IMR-90 (cell line): ENCODE results near the gene GALNT14. TPM values are rescaled to one million over a fixed set of nuclear protein-coding genes. Genes with fewer than 3 reads are reported as not detected.

Source experiments
- ATAC-seq: fragments of 200-7000 bp; cut with Tn5 transposase; 2 replicates; pipeline ENCODE4 v1.9.1; 2020; ENCODE audit warnings: low read depth, mild to moderate bottlenecking, moderate library complexity
- BruUV-seq: library from RNA; stranded (reverse); fragments of 400-500 nt; replicated peaks from 2 replicates; lab custom pipeline; 2021; lab: Mats Ljungman, UMichigan
- CTCF ChIA-PET: fragments of 300-600 bp; formaldehyde crosslinking; extraction: SDS; loops from one replicate; lab custom pipeline; 2021; ENCODE audit warnings: antibody characterized with exemption; lab: Yijun Ruan, JAX
- POLR2A ChIA-PET: fragments of 300-600 bp; sonication (Branson Sonifier 250); formaldehyde crosslinking; loops from one replicate; lab custom pipeline; 2022; ENCODE audit warnings: antibody characterized with exemption; ENCODE audit not compliant: unreplicated experiment; lab: Charles Lee
- DNase-seq: peaks from one replicate; pipeline ENCODE4 v3.0.0; 2013
- H2AFZ ChIP-seq: replicated peaks from 2 replicates; pipeline ENCODE3; 2013; ENCODE audit warnings: low read length, mild to moderate bottlenecking; ENCODE audit not compliant: poor library complexity
- H2AK5ac ChIP-seq: 2 replicates; pipeline ENCODE4 v1.6.1; 2013; ENCODE audit warnings: low read depth, low read length, inconsistent platforms
- H2AK9ac ChIP-seq: replicated peaks from 2 replicates; pipeline ENCODE3; 2013; ENCODE audit warnings: mild to moderate bottlenecking, low read depth, low read length, moderate library complexity; ENCODE audit not compliant: poor library complexity
- H2BK120ac ChIP-seq: 2 replicates; pipeline ENCODE4 v1.6.1; 2013; ENCODE audit warnings: low read depth, low read length, inconsistent platforms
- H2BK15ac ChIP-seq: 3 replicates; pipeline ENCODE4 v1.6.1; 2013; ENCODE audit warnings: low read depth, low read length, inconsistent platforms
- H2BK20ac ChIP-seq: 2 replicates; pipeline ENCODE4 v1.6.1; 2013; ENCODE audit warnings: low read depth, mild to moderate bottlenecking, inconsistent platforms, low read length, moderate library complexity
- H2BK5ac ChIP-seq: 2 replicates; pipeline ENCODE4 v1.6.1; 2013; ENCODE audit warnings: mild to moderate bottlenecking, low read depth, low read length, inconsistent platforms; ENCODE audit not compliant: poor library complexity, severe bottlenecking
- H3K14ac ChIP-seq: replicated peaks from 2 replicates; pipeline ENCODE4 v1.6.1; 2013; ENCODE audit warnings: low read depth, low read length, inconsistent platforms
- H3K18ac ChIP-seq: 2 replicates; pipeline ENCODE4 v1.6.1; 2013; ENCODE audit warnings: low read depth, low read length, control low read depth
- H3K23ac ChIP-seq: 2 replicates; pipeline ENCODE4 v1.6.1; 2013; ENCODE audit warnings: low read depth, low read length, inconsistent platforms
- H3K27ac ChIP-seq: 2 replicates; pipeline ENCODE4 v1.5.1; 2013; ENCODE audit warnings: mild to moderate bottlenecking, control low read depth, low read length; ENCODE audit not compliant: insufficient read depth
- H3K27me3 ChIP-seq: 2 replicates; pipeline ENCODE4 v1.6.1; 2013; ENCODE audit warnings: low read length; ENCODE audit not compliant: control insufficient read depth, insufficient read depth
- H3K36me3 ChIP-seq: 2 replicates; pipeline ENCODE4 v1.6.1; 2013; ENCODE audit warnings: low read length, mixed read lengths; ENCODE audit not compliant: control insufficient read depth, insufficient read depth
- H3K4ac ChIP-seq: 2 replicates; pipeline ENCODE4 v1.6.1; 2013; ENCODE audit warnings: low read depth, low read length, inconsistent platforms
- H3K4me1 ChIP-seq: 2 replicates; pipeline ENCODE4 v1.6.1; 2013; ENCODE audit warnings: low read length, mixed read lengths; ENCODE audit not compliant: control insufficient read depth, insufficient read depth
- H3K4me2 ChIP-seq: 2 replicates; pipeline ENCODE4 v1.6.1; 2013; ENCODE audit warnings: low read depth, mild to moderate bottlenecking, control low read depth, low read length, moderate library complexity
- H3K4me3 ChIP-seq: 2 replicates; pipeline ENCODE4 v1.5.1; 2013; ENCODE audit warnings: low read depth, mild to moderate bottlenecking, control low read depth, low read length, moderate library complexity; ENCODE audit not compliant: insufficient read depth
- H3K56ac ChIP-seq: 2 replicates; pipeline ENCODE4 v1.6.1; 2013; ENCODE audit warnings: low read length, inconsistent platforms; ENCODE audit not compliant: insufficient read depth; ENCODE audit errors: extremely low read depth
- H3K79me1 ChIP-seq, 2 experiments: 2 replicates each; pipeline ENCODE4 v1.6.1; 2013; ENCODE audit warnings: low read length in 2 of 2, inconsistent platforms in 1 of 2, low read depth in 1 of 2
- H3K9ac ChIP-seq: 2 replicates; pipeline ENCODE4 v1.6.1; 2013; ENCODE audit warnings: low read depth, low read length, control low read depth
- H3K9me1 ChIP-seq: 2 replicates; pipeline ENCODE4 v1.6.1; 2013; ENCODE audit warnings: low read length, inconsistent platforms; ENCODE audit not compliant: insufficient read depth
- H3K9me3 ChIP-seq: 2 replicates; pipeline ENCODE4 v1.6.1; 2013; ENCODE audit warnings: low read length; ENCODE audit not compliant: control insufficient read depth, insufficient read depth
- H4K20me1 ChIP-seq: 2 replicates; pipeline ENCODE4 v1.6.1; 2013; ENCODE audit warnings: low read length, inconsistent platforms; ENCODE audit not compliant: insufficient read depth
- H4K5ac ChIP-seq: 2 replicates; pipeline ENCODE4 v1.6.1; 2013; ENCODE audit warnings: mild to moderate bottlenecking, low read depth, low read length, control low read depth
- H4K8ac ChIP-seq, 2 experiments: 2 replicates each; pipeline ENCODE4 v1.6.1; 2013; ENCODE audit warnings: low read depth in 2 of 2, low read length in 2 of 2, control low read depth in 1 of 2, inconsistent platforms in 1 of 2
- H4K91ac ChIP-seq: 2 replicates; pipeline ENCODE4 v1.6.1; 2013; ENCODE audit warnings: low read depth, low read length, inconsistent platforms; ENCODE audit not compliant: insufficient read depth
- CEBPB ChIP-seq: IDR thresholded peaks from 2 replicates; pipeline ENCODE4 v1.6.1; 2012; ENCODE audit warnings: low read depth, low read length, improper control_type of control experiment
- CHD1 ChIP-seq: IDR thresholded peaks from 2 replicates; pipeline ENCODE4 v1.6.1; 2012; ENCODE audit warnings: low read depth, low read length, improper control_type of control experiment
- CTCF ChIP-seq: conservative IDR thresholded peaks from 2 replicates; pipeline ENCODE4 v1.5.1; 2012; ENCODE audit warnings: mild to moderate bottlenecking, low read depth, low read length, improper control_type of control experiment
- FOS ChIP-seq: fragments of 150-350 bp; IDR thresholded peaks from 2 replicates; pipeline ENCODE4 v1.6.1; 2016; ENCODE audit warnings: low read depth, low read length
- MAFK ChIP-seq: IDR thresholded peaks from 2 replicates; pipeline ENCODE4 v1.6.1; 2012; ENCODE audit warnings: low read depth, low read length, improper control_type of control experiment
- MAZ ChIP-seq: IDR thresholded peaks from 2 replicates; pipeline ENCODE4 v1.6.1; 2012; ENCODE audit warnings: low read depth, mild to moderate bottlenecking, low read length, improper control_type of control experiment, moderate library complexity, borderline replicate concordance
- MXI1 ChIP-seq: IDR thresholded peaks from 2 replicates; pipeline ENCODE4 v1.6.1; 2012; ENCODE audit warnings: low read depth, mild to moderate bottlenecking, low read length, moderate library complexity, borderline replicate concordance
- NFE2L2 ChIP-seq: fragments of 150-350 bp; IDR thresholded peaks from 2 replicates; pipeline ENCODE4 v1.6.1; 2016; ENCODE audit warnings: low read depth, mild to moderate bottlenecking, low read length
- POLR2A ChIP-seq: IDR thresholded peaks from 2 replicates; pipeline ENCODE4 v1.6.1; 2012; ENCODE audit warnings: mild to moderate bottlenecking, low read depth, low read length
- RAD21 ChIP-seq: IDR thresholded peaks from 2 replicates; pipeline ENCODE4 v1.6.1; 2012; ENCODE audit warnings: low read length, improper control_type of control experiment
- RCOR1 ChIP-seq: IDR thresholded peaks from 2 replicates; pipeline ENCODE4 v1.6.1; 2012; ENCODE audit warnings: mild to moderate bottlenecking, low read length, improper control_type of control experiment; ENCODE audit not compliant: insufficient replicate concordance
- RFX5 ChIP-seq: IDR thresholded peaks from 2 replicates; pipeline ENCODE4 v1.8.0; 2012; ENCODE audit warnings: low read depth, mild to moderate bottlenecking, low read length, moderate library complexity
- SMC3 ChIP-seq: fragments of 150-350 bp; IDR thresholded peaks from 2 replicates; pipeline ENCODE4 v1.6.1; 2016; ENCODE audit warnings: low read depth, mild to moderate bottlenecking, antibody characterized with exemption, low read length, moderate library complexity
- USF2 ChIP-seq: fragments of 150-350 bp; IDR thresholded peaks from 2 replicates; pipeline ENCODE4 v1.6.1; 2017; ENCODE audit warnings: mild to moderate bottlenecking, antibody characterized with exemption, low read length, low read depth
- WGBS, 2 experiments: methylation state at CpG; one replicate each; pipeline versions ENCODE4 v1.1.5 to v1.1.7; 2013; ENCODE audit warnings: missing lambda C conversion rate in 2 of 2; ENCODE audit not compliant: insufficient read length in 1 of 2; ENCODE audit errors: extremely low coverage in 2 of 2; 5-methylcytosine and 5-hydroxymethylcytosine counted together
- dilution Hi-C: fragments of 300-500 bp; cut with HindIII; formaldehyde crosslinking; loops from one replicate; pipeline ENCODE4 v1.14.3; 2018; ENCODE audit warnings: low sequenced_read_pairs; ENCODE audit not compliant: unreplicated experiment
- in situ Hi-C: fragments of 300-500 bp; cut with MboI; formaldehyde crosslinking; loops from 3 replicates; pipeline ENCODE4 v1.14.3; 2019; ENCODE audit warnings: low sequenced_read_pairs, inconsistent platforms, mixed read lengths
- intact Hi-C: fragments of 100-400 bp; cut with micrococcal nuclease; formaldehyde crosslinking; loops from 2 replicates; pipeline ENCODE4 v1.10.0; 2022
- polyA plus RNA-seq, 3 experiments: library from polyadenylated mRNA; depleted of rRNA; stranded (reverse); fragments of >200 nt; gene quantifications; 2 replicates each; pipeline ENCODE4 v1.2.3, GENCODE V29; 2012; ENCODE audit warnings: low replicate concordance in 1 of 3
- total RNA-seq: library from RNA; depleted of rRNA; stranded (reverse); fragments of >200 nt; gene quantifications from 2 replicates; pipeline ENCODE4 v1.2.3, GENCODE V29; 2012
- TF ChIP-seq, protein P1 (sequence below): fragments of 150-350 bp; IDR thresholded peaks from 2 replicates; pipeline ENCODE4 v1.6.1; 2016; ENCODE audit warnings: low read depth, mild to moderate bottlenecking, low read length, moderate library complexity, borderline replicate concordance

GALNT14 gene
- total and polyA plus RNA-seq, 2 of the 4 experiments (the other 2 are of a cell fraction), result 0.15 to 0.18 TPM

GRCh38 chr2:30931841-30932407 lies 206.3 kb downstream of the GALNT14 start:
- H4K91ac ChIP-seq, result no peak overlapping the region
- H4K5ac ChIP-seq, result no peak overlapping the region
- H2BK5ac ChIP-seq, result no peak overlapping the region
- H3K9ac ChIP-seq, result no peak overlapping the region
- H3K27ac ChIP-seq, result no peak overlapping the region
- in situ Hi-C loops, result no loop called here
- H2BK20ac ChIP-seq, result no peak overlapping the region
- H2AFZ ChIP-seq, result no peak overlapping the region
- H3K9me3 ChIP-seq, result no peaks in the 10 kb centered on the region
- H3K18ac ChIP-seq, result no peak overlapping the region
- DNase-seq (no peak), ATAC-seq (no peak)
- TF ChIP-seq FOS (no peak), POLR2A (no peak), USF2 (no peak), NFE2L2 (no peak), RAD21 (no peak), CHD1 (no peak), MXI1 (no peak), SMC3 (no peak), RFX5 (no peak), CEBPB (no peak), CTCF (no peak), MAZ (no peak), MAFK (no peak), RCOR1 (no peak)
- TF ChIP-seq, protein P1, sequence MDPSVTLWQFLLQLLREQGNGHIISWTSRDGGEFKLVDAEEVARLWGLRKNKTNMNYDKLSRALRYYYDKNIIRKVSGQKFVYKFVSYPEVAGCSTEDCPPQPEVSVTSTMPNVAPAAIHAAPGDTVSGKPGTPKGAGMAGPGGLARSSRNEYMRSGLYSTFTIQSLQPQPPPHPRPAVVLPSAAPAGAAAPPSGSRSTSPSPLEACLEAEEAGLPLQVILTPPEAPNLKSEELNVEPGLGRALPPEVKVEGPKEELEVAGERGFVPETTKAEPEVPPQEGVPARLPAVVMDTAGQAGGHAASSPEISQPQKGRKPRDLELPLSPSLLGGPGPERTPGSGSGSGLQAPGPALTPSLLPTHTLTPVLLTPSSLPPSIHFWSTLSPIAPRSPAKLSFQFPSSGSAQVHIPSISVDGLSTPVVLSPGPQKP, result no peak
- H2BK15ac ChIP-seq, result no peak overlapping the region
- no peak overlapping the region for H3K56ac ChIP-seq
- dilution Hi-C loops, result no loop called here
- 48% methylated on average over 5 of the region's 19 CpGs; no CpG with 5 or more reads in 1 of the 2 experiments for WGBS, 2 experiments
- CTCF ChIA-PET, result no interaction called here
- H3K4me3 ChIP-seq, result no peak overlapping the region
- H2AK9ac ChIP-seq, result no peak overlapping the region
- no peak overlapping the region for H2BK120ac ChIP-seq
- no peaks in the 10 kb centered on the region for H4K20me1 ChIP-seq
- H3K27me3 ChIP-seq, result no peaks in the 10 kb centered on the region; the same call in 1 of the 2 replicates
- no peaks in the 10 kb centered on the region for H3K9me1 ChIP-seq
- H3K36me3 ChIP-seq, result no peaks in the 10 kb centered on the region
- no peak overlapping the region for H2AK5ac ChIP-seq
- no peak overlapping the region for H3K4me2 ChIP-seq
- no peaks in the 10 kb centered on the region for H3K79me1 ChIP-seq
- no peak overlapping the region for H3K14ac ChIP-seq
- no peak overlapping the region for H3K4ac ChIP-seq
- no TSS peak for BruUV-seq
- H3K23ac ChIP-seq, result no peak overlapping the region
- POLR2A ChIA-PET, result no interaction called here
- intact Hi-C loops, result no loop called here
- H4K8ac ChIP-seq, result no peak overlapping the region
- H3K4me1 ChIP-seq, result no peaks in the 10 kb centered on the region
